Measurements from ENCODE around the gene SLAMF8. TPM values are rescaled to one million over a fixed set of nuclear protein-coding genes. Genes with fewer than 3 reads are reported as not detected.

SLAMF8 gene
- total RNA-seq, 1 experiment from 2014 or later: not detected

DNA sequence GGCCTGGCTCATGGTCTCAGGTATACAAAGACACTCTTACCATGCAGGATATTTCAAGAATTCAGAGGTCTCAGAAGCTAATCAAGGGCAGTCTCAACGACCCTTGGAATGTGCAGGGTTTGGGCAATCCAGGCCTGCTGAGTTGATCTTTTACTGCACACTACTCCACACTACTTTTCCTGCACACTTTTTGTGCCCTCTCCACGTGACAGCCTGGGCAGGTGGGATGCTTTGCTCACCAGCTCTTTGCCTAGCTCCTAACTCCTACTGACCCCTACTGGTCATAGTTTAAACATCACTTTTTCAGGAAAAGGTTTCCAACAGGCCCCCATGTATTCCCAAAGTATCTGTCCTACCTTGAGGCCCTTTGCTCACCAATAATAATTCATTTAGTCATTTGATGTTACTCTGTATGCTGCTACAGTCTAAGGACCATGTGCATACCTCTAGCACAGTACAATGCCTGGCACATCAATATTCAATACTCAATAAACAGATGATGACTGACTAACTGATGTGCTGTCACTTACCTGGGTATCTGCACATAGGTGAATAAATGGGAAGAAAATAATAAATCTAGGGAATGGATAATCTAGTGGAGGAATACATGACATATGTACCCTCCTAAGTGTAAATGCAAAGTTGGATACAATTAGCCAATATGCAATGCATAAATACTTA lies 36.3 kb upstream of the SLAMF8 start:
- Histone ChIP-seq H3K79me2 (ENCODE audit: insufficient read depth, low read length) (no peaks in the 10 kb centered on the region), H2BK120ac (ENCODE audit: low read depth, low read length, poor library complexity, severe bottlenecking) (no peak overlapping the region), H3K27ac (ENCODE audit: insufficient read length, low read depth, low read length) (no peak overlapping the region), H3K56ac (ENCODE audit: insufficient read length, low read depth, low read length) (no peak overlapping the region), H2BK12ac (ENCODE audit: insufficient read length, low read depth, low read length) (no peak overlapping the region), H3K79me1 (ENCODE audit: insufficient read depth, low read depth, low read length, poor library complexity, severe bottlenecking) (no peaks in the 10 kb centered on the region), H3K4me1 (ENCODE audit: insufficient read depth, low read length) (no peaks in the 10 kb centered on the region), H3K18ac (ENCODE audit: insufficient read length, low read depth, low read length) (no peak overlapping the region), H4K5ac (ENCODE audit: insufficient read length, low read depth, low read length) (no peak overlapping the region), H3K9ac (ENCODE audit: extremely low read depth, insufficient read length, low read length) (no peak overlapping the region), H4K91ac (ENCODE audit: insufficient read length, low read depth, low read length) (no peak overlapping the region), H3K27me3 (ENCODE audit: insufficient read depth, low read length) (no peaks in the 10 kb centered on the region), H3K4me2 (ENCODE audit: insufficient read depth, insufficient read length, low read length) (no peak overlapping the region), H2AFZ (ENCODE audit: low read length) (no peak overlapping the region), H3K23ac (ENCODE audit: insufficient read length, low read depth, low read length) (no peak overlapping the region), H3K14ac (ENCODE audit: insufficient read depth, low read length) (no peak overlapping the region), H3K23me2 (ENCODE audit: insufficient read length, low read depth, low read length, poor library complexity, severe bottlenecking) (no peaks in the 10 kb centered on the region), H2BK20ac (ENCODE audit: low read depth, low read length, poor library complexity, severe bottlenecking) (no peak overlapping the region), H3K9me3 (ENCODE audit: control insufficient read depth, low read depth, low read length) (no peaks in the 10 kb centered on the region), H2AK5ac (ENCODE audit: insufficient read length, low read length) (no peak overlapping the region), H3T11ph (ENCODE audit: low read length) (no peak overlapping the region), H3K4ac (ENCODE audit: low read depth, low read length) (no peak overlapping the region), H2BK15ac (ENCODE audit: low read depth, low read length) (no peak overlapping the region), H2BK5ac (ENCODE audit: insufficient read length, low read length) (no peak overlapping the region), H4K8ac (replicated peaks; ENCODE audit: insufficient read length, low read depth, low read length) (no peak overlapping the region), H4K20me1 (ENCODE audit: control insufficient read depth, insufficient read depth, insufficient read length) (no peaks in the 10 kb centered on the region)
- no peaks in the 10 kb centered on the region; the same call in 1 of the 2 replicates for H3K27me3 Mint-ChIP-seq (ENCODE audit: low read depth)
- H3K9me3 Mint-ChIP-seq: no peaks in the 10 kb centered on the region
- H3K27ac Mint-ChIP-seq: no peak overlapping the region
- WGBS (ENCODE audit: extremely low coverage, insufficient read length, low lambda C conversion rate): no CpG with 5 or more reads among the region's 2 CpGs
- no peak overlapping the region for H3K4me3 Mint-ChIP-seq
- peaks cover 4 to 5% of the 10 kb centered on the region in 2 experiments; a peak in 3 of 4 replicates for H3K4me1 Mint-ChIP-seq
- H3K36me3 Mint-ChIP-seq (ENCODE audit: insufficient read depth in 1 of 3, low read depth in 3 of 3): no peaks in the 10 kb centered on the region
- DNase-seq: peak; percentile 54
- TF ChIP-seq, protein P1, sequence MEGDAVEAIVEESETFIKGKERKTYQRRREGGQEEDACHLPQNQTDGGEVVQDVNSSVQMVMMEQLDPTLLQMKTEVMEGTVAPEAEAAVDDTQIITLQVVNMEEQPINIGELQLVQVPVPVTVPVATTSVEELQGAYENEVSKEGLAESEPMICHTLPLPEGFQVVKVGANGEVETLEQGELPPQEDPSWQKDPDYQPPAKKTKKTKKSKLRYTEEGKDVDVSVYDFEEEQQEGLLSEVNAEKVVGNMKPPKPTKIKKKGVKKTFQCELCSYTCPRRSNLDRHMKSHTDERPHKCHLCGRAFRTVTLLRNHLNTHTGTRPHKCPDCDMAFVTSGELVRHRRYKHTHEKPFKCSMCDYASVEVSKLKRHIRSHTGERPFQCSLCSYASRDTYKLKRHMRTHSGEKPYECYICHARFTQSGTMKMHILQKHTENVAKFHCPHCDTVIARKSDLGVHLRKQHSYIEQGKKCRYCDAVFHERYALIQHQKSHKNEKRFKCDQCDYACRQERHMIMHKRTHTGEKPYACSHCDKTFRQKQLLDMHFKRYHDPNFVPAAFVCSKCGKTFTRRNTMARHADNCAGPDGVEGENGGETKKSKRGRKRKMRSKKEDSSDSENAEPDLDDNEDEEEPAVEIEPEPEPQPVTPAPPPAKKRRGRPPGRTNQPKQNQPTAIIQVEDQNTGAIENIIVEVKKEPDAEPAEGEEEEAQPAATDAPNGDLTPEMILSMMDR (conservative IDR thresholded peaks at IDR 0.05): peak; percentile 78
